H1 (cell line): ENCODE results near the gene FANCI. TPM values are rescaled to one million over a fixed set of nuclear protein-coding genes. Genes with fewer than 3 reads are reported as not detected.

Experiments
- BCL11A ChIP-seq, 2 experiments: IDR thresholded peaks; one replicate each; pipeline ENCODE4 v1.6.1; 2011; ENCODE audit warnings: low read depth in 2 of 2, low read length in 2 of 2, mild to moderate bottlenecking in 2 of 2
- SP2 ChIP-seq: IDR thresholded peaks from 2 replicates; pipeline ENCODE4 v1.6.1; 2012; ENCODE audit warnings: mild to moderate bottlenecking, low read length, inconsistent platforms
- polyA plus RNA-seq, 7 experiments: library from polyadenylated mRNA; depleted of rRNA in 3 of 7; stranded (reverse) in 5 of 7; unstranded in 2 of 7; fragments of >200 nt in 5 of 7; fragments of 200-250 nt in 2 of 7; gene quantifications; 1 replicate in 5 of 7; 2 replicates in 1 of 7; 4 replicates in 1 of 7; pipeline versions ENCODE4 v1.2.1 to v1.2.3, GENCODE V29; 2011 to 2013; ENCODE audit warnings: missing spikeins in 2 of 7, mixed read lengths in 2 of 7
- total RNA-seq: library from RNA; stranded (reverse); fragmentation: NEBNext Ultra II Directional; extraction: Animal tissue kit (Norgen Biotek cat#: 25700); gene quantifications from 2 replicates; pipeline ENCODE4 v1.2.1, GENCODE V29; 2021

Gene FANCI
- total and polyA plus RNA-seq, 2 of the 8 experiments (the other 6 are each of a cell fraction or from before 2014, with no cell fraction given), result 37.8 to 115 TPM

GRCh38 chr15:89217686-89218376 lies 25.9 kb upstream of the FANCI start (continued):
- TF ChIP-seq SP2, result no peak
- TF ChIP-seq BCL11A (IDR thresholded peaks at IDR 0.05; ENCODE audit: low read depth in 2 of 2, low read length in 2 of 2), result no peak
